K562 (cell line): ENCODE results near the gene LTBP4. TPM values are rescaled to one million over a fixed set of nuclear protein-coding genes. Genes with fewer than 3 reads are reported as not detected.
A peak's percentile ranks its signal among the peaks of the same experiment; 100 is the strongest.

Source experiments
- ATAC-seq: fragments of 200-7000 bp; cut with Tn5 transposase; 3 replicates; pipeline ENCODE4 v1.9.1; 2020; ENCODE audit warnings: moderate library complexity
- BruUV-seq: library from RNA; stranded (reverse); fragments of 400-500 nt; replicated peaks from 2 replicates; lab custom pipeline; 2021; lab: Mats Ljungman, UMichigan
- CTCF ChIA-PET: fragments of 300-600 bp; formaldehyde crosslinking; extraction: SDS; loops from one replicate; lab custom pipeline; 2021; ENCODE audit warnings: low intra/inter-chr PET ratio; lab: Yijun Ruan, JAX
- POLR2A ChIA-PET: fragments of 300-600, 350-650 bp; sonication (Branson Sonifier 250); formaldehyde crosslinking; extraction: SDS; loops from one replicate; lab custom pipeline; 2021; ENCODE audit warnings: antibody characterized with exemption, inconsistent platforms; lab: Yijun Ruan, JAX
- DNase-seq, 4 experiments: peaks; one replicate each; pipeline versions ENCODE4 v3.0.0 to v3.0.0-alpha.2; 2011 to 2018; ENCODE audit warnings: low spot score in 3 of 4, mixed read lengths in 3 of 4; ENCODE audit errors: extremely low read depth in 1 of 4
- FAIRE-seq: peaks from 2 replicates; lab custom pipeline; 2011; peaks lifted over from hg19 to GRCh38; lab: Jason Lieb, UNC
- H2AFZ ChIP-seq: 2 replicates; pipeline ENCODE4 v1.6.0; 2011; ENCODE audit warnings: low read depth, low read length, control low read depth, inconsistent platforms
- H3K27ac ChIP-seq: fragments of 200-600 bp; 3 replicates; pipeline ENCODE4 v1.8.0; 2011; ENCODE audit warnings: low read depth, mild to moderate bottlenecking, control low read depth, inconsistent platforms, low read length, moderate library complexity, mixed read lengths; ENCODE audit errors: extremely low read depth
- H3K27me3 ChIP-seq, 2 experiments: fragments of 300-600 bp in 1 of 2; 2 replicates in 1 of 2; 3 replicates in 1 of 2; pipeline versions ENCODE4 v1.6.0 to v1.8.0; 2011; ENCODE audit warnings: inconsistent platforms in 2 of 2, low read length in 2 of 2, mild to moderate bottlenecking in 1 of 2, mixed read lengths in 1 of 2, moderate library complexity in 1 of 2; ENCODE audit not compliant: control insufficient read depth in 2 of 2, insufficient read depth in 2 of 2
- H3K36me3 ChIP-seq: fragments of 300-600 bp; 3 replicates; pipeline ENCODE4 v1.8.0; 2011; ENCODE audit warnings: mild to moderate bottlenecking, low read length, inconsistent platforms; ENCODE audit not compliant: control insufficient read depth, insufficient read depth
- H3K4me1 ChIP-seq, 2 experiments: fragments of 200-600 bp in 1 of 2; replicated peaks in 1 of 2; 2 replicates in 1 of 2; 3 replicates in 1 of 2; pipeline versions ENCODE4 v1.5.1 to v1.8.0; 2011; ENCODE audit warnings: inconsistent platforms in 2 of 2, low read length in 2 of 2, mild to moderate bottlenecking in 1 of 2, mixed read lengths in 1 of 2, moderate library complexity in 1 of 2; ENCODE audit not compliant: control insufficient read depth in 2 of 2, insufficient read depth in 2 of 2
- H3K4me2 ChIP-seq: 2 replicates; pipeline ENCODE4 v1.6.1; 2011; ENCODE audit warnings: low read length, control low read depth, inconsistent platforms, mixed read lengths; ENCODE audit not compliant: insufficient read depth
- H3K4me3 ChIP-seq: fragments of 200-600 bp; sonication (generic), shearing (Covaris generic); 2 replicates; pipeline ENCODE4 v1.5.1; 2016; ENCODE audit warnings: control low read depth, inconsistent platforms
- H3K79me2 ChIP-seq: fragments of 200-600 bp; 3 replicates; pipeline ENCODE4 v1.8.0; 2011; ENCODE audit warnings: low read length, inconsistent platforms; ENCODE audit not compliant: control insufficient read depth, insufficient read depth
- H3K9ac ChIP-seq, 2 experiments: 2 replicates each; pipeline versions ENCODE4 v1.6.0 to v1.6.1; 2011; ENCODE audit warnings: low read depth in 2 of 2, low read length in 2 of 2, control low read depth in 1 of 2, inconsistent platforms in 1 of 2, mild to moderate bottlenecking in 1 of 2, mixed read lengths in 1 of 2; ENCODE audit not compliant: insufficient read depth in 1 of 2
- H3K9me1 ChIP-seq: one replicate; pipeline ENCODE4 v1.6.0; 2011; ENCODE audit warnings: inconsistent platforms, mild to moderate bottlenecking, low read length, moderate library complexity; ENCODE audit not compliant: control insufficient read depth, insufficient read depth
- H3K9me3 ChIP-seq: replicated peaks from 2 replicates; pipeline ENCODE4 v1.5.1; 2011; ENCODE audit warnings: low read depth, low read length, inconsistent platforms; ENCODE audit not compliant: control insufficient read depth, insufficient read depth
- H4K20me1 ChIP-seq: replicated peaks from 2 replicates; pipeline ENCODE4 v1.6.1; 2011; ENCODE audit warnings: low read length, inconsistent platforms, mixed read lengths; ENCODE audit not compliant: control insufficient read depth, insufficient read depth
- CCAR2 ChIP-seq: fragments of 200-400 bp; formaldehyde crosslinking; IDR thresholded peaks from 2 replicates; pipeline ENCODE4 v1.6.1; 2017; ENCODE audit warnings: mild to moderate bottlenecking, low read depth, low read length
- CSDE1 ChIP-seq, 2 experiments: fragments of 450-650 bp; IDR thresholded peaks; 2 replicates each; pipeline ENCODE4 v1.6.1; 2016; ENCODE audit warnings: mild to moderate bottlenecking in 1 of 2
- CTCFL ChIP-seq: IDR thresholded peaks from 2 replicates; pipeline ENCODE4 v1.6.1; 2011; ENCODE audit warnings: borderline replicate concordance, low read depth, mild to moderate bottlenecking, moderate library complexity, low read length; ENCODE audit not compliant: insufficient read depth, poor library complexity, severe bottlenecking
- DACH1 ChIP-seq: fragments of 450-650 bp; IDR thresholded peaks from 2 replicates; pipeline ENCODE4 v1.6.1; 2018; ENCODE audit not compliant: partially characterized antibody
- EP400 ChIP-seq: fragments of 450-650 bp; IDR thresholded peaks from 2 replicates; pipeline ENCODE4 v1.6.1; 2017; ENCODE audit warnings: antibody characterized with exemption, mild to moderate bottlenecking, moderate library complexity
- MXI1 ChIP-seq: IDR thresholded peaks from 2 replicates; pipeline ENCODE4 v1.6.1; 2011; ENCODE audit warnings: low read depth, mild to moderate bottlenecking, improper control_type of control experiment, low read length
- SAFB ChIP-seq: fragments of 200-400 bp; formaldehyde crosslinking; IDR thresholded peaks from 2 replicates; pipeline ENCODE4 v1.6.1; 2017; ENCODE audit warnings: low read depth, low read length, borderline replicate concordance
- ZBTB17 ChIP-seq: fragments of 450-650 bp; formaldehyde crosslinking; IDR thresholded peaks from 2 replicates; pipeline ENCODE4 v1.4.0; 2020; ENCODE audit warnings: mild to moderate bottlenecking
- ZBTB40 ChIP-seq, 2 experiments: fragments of 450-650 bp in 1 of 2; sonication (generic) in 1 of 2; formaldehyde crosslinking in 1 of 2; IDR thresholded peaks; 2 replicates each; pipeline versions ENCODE4 v1.7.1 to v1.9.0; 2016 to 2022; ENCODE audit warnings: inconsistent platforms in 1 of 2, mild to moderate bottlenecking in 1 of 2, missing genetic modification reagents in 1 of 2
- ZNF263 ChIP-seq: sonication (generic); formaldehyde crosslinking; IDR thresholded peaks from 2 replicates; pipeline ENCODE4 v1.8.0; 2022; ENCODE audit warnings: mild to moderate bottlenecking, missing genetic modification reagents, borderline replicate concordance
- ZSCAN29 ChIP-seq: fragments of 450-650 bp; IDR thresholded peaks from 2 replicates; pipeline ENCODE4 v1.6.1; 2017
- WGBS: fragments of 100-300 bp; shearing (Covaris generic); methylation state at CpG from one replicate; pipeline ENCODE4 v1.1.6; 2016; ENCODE audit warnings: low coverage, mixed read lengths; ENCODE audit not compliant: insufficient coverage; ENCODE audit errors: missing lambda C conversion rate; 5-methylcytosine and 5-hydroxymethylcytosine counted together
- in situ Hi-C: fragments of 300-500 bp; cut with MboI; formaldehyde crosslinking; loops from 4 replicates; pipeline ENCODE4 v1.15.0; 2018; ENCODE audit warnings: inconsistent platforms, mixed read lengths
- intact Hi-C: fragments of 100-400 bp; cut with micrococcal nuclease; formaldehyde crosslinking; loops from 2 replicates; pipeline ENCODE4 v1.14.2; 2022
- polyA plus RNA-seq, 8 experiments: library from polyadenylated mRNA; depleted of rRNA in 4 of 8; stranded (reverse) in 5 of 8; unstranded in 3 of 8; fragments of >200 nt; fragmentation: Nextera tagmentation in 2 of 8; fragmentation: Illumina TruSeq in 1 of 8; extraction: Ambion mirVana in 2 of 8; extraction: Trizol in 1 of 8; gene quantifications; 2 replicates each; pipeline versions ENCODE4 v1.2.1 to v1.2.3, GENCODE V29; 2011 to 2014; ENCODE audit warnings: inconsistent platforms in 1 of 8, missing spikeins in 1 of 8
- total RNA-seq, 7 experiments: library from RNA; depleted of rRNA in 6 of 7; stranded (reverse); fragments of >200 nt in 6 of 7; fragmentation: Illumina TruSeq in 2 of 7; extraction: Trizol in 2 of 7; gene quantifications; 2 replicates each; pipeline versions ENCODE4 v1.2.1 to v1.2.3, GENCODE V29; 2011 to 2021; ENCODE audit warnings: low replicate concordance in 1 of 7

Gene LTBP4
- total and polyA plus RNA-seq, 9 of the 15 experiments (the other 6 are each of a cell fraction or from before 2014, with no cell fraction given), result 0.35 to 160 (median 31.6) TPM

GRCh38 chr19:40672038-40672437, 70.9 kb downstream of the LTBP4 start:
- H3K9ac ChIP-seq, result no peak overlapping the region
- no peaks in the 10 kb centered on the region for H3K79me2 ChIP-seq
- intact Hi-C loops (no loop called here), in situ Hi-C loops (no loop called here)
- no peak overlapping the region for H3K4me3 ChIP-seq
- FAIRE-seq, result no peak
- no peak for ATAC-seq
- H3K36me3 ChIP-seq, result peaks cover 93% of the 10 kb centered on the region
- H2AFZ ChIP-seq, result no peak overlapping the region
- H3K4me2 ChIP-seq, result no peak overlapping the region
- H3K9me1 ChIP-seq, result no peaks in the 10 kb centered on the region
- DNase-seq, result no peak
- H3K4me1 ChIP-seq, result peaks cover 1 to 11% of the 10 kb centered on the region in 2 experiments; a peak in 4 of 5 replicates
- H3K9me3 ChIP-seq, result peaks cover 17% of the 10 kb centered on the region
- no peak overlapping the region for H3K27ac ChIP-seq
- ChIA-PET CTCF (no interaction called here), POLR2A (no interaction called here)
- no peaks in the 10 kb centered on the region for H3K27me3 ChIP-seq
- WGBS, result 76% methylated on average over 2 of the region's 2 CpGs
- no peaks in the 10 kb centered on the region for H4K20me1 ChIP-seq
- BruUV-seq, result no TSS peak
- no peak for TF ChIP-seq ZNF263 (CRISPR knock-in tag)
- TF ChIP-seq ZBTB17 (CRISPR knock-in tag), result peak; percentile 56; the same call in 1 of the 2 replicates
- TF ChIP-seq DACH1, result no peak
- no peak for TF ChIP-seq CCAR2
- TF ChIP-seq EP400, result no peak
- no peak for TF ChIP-seq ZBTB40 (IDR thresholded peaks at IDR 0.05)
- no peak for TF ChIP-seq ZBTB40 (CRISPR knock-in tag; IDR thresholded peaks at IDR 0.05)
- TF ChIP-seq MXI1, result no peak
- no peak for TF ChIP-seq ZSCAN29
- TF ChIP-seq CTCFL, result no peak
- no peak for TF ChIP-seq CSDE1 (IDR thresholded peaks at IDR 0.05)
- no peak for TF ChIP-seq SAFB
